Neural progenitor cell (in vitro differentiated cells): ENCODE data around the gene PRPF31. TPM values are rescaled to one million over a fixed set of nuclear protein-coding genes. Genes with fewer than 3 reads are reported as not detected.
A peak's percentile ranks its signal among the peaks of the same experiment; 100 is the strongest.
"Not testable (repeated sequence)": the region's sequence is repeated elsewhere in the genome, so short reads cannot be mapped to it uniquely, and the experiment has no call there.

Source experiments
- DNase-seq: peaks from one replicate; pipeline ENCODE4 v3.0.0-alpha.2; 2016; ENCODE audit warnings: low spot score
- H2AFZ ChIP-seq: fragments of 200-600 bp; sonication (generic); replicated peaks from 2 replicates; pipeline ENCODE4 v1.6.1; 2016; ENCODE audit warnings: antibody characterized with exemption
- H3F3A ChIP-seq: fragments of 200-600 bp; sonication (generic); 2 replicates; pipeline ENCODE4 v1.6.1; 2016; ENCODE audit warnings: antibody characterized with exemption, low read depth
- H3K27ac ChIP-seq: fragments of 200-600 bp; sonication (generic); 2 replicates; pipeline ENCODE4 v1.5.1; 2016; ENCODE audit warnings: mild to moderate bottlenecking
- H3K27me3 ChIP-seq: fragments of 200-600 bp; sonication (generic); 2 replicates; pipeline ENCODE4 v1.6.1; 2016; ENCODE audit warnings: mild to moderate bottlenecking, moderate library complexity
- H3K36me3 ChIP-seq: fragments of 200-600 bp; sonication (generic); 2 replicates; pipeline ENCODE4 v1.5.1; 2016
- H3K4me1 ChIP-seq: fragments of 200-600 bp; sonication (generic); 2 replicates; pipeline ENCODE4 v1.6.1; 2016; ENCODE audit warnings: mixed run types
- H3K4me2 ChIP-seq: fragments of 200-600 bp; sonication (generic); 2 replicates; pipeline ENCODE4 v1.6.1; 2016
- H3K4me3 ChIP-seq: fragments of 200-600 bp; sonication (generic); 2 replicates; pipeline ENCODE4 v1.5.1; 2016
- H3K79me2 ChIP-seq: fragments of 200-600 bp; sonication (generic); 2 replicates; pipeline ENCODE4 v1.6.1; 2016; ENCODE audit warnings: low read depth
- H3K9ac ChIP-seq: fragments of 200-600 bp; sonication (generic); 2 replicates; pipeline ENCODE4 v1.6.1; 2016
- H3K9me3 ChIP-seq: fragments of 200-600 bp; sonication (generic); 2 replicates; pipeline ENCODE4 v1.5.1; 2016; ENCODE audit warnings: low read depth
- H4K20me1 ChIP-seq: fragments of 200-600 bp; sonication (generic); 2 replicates; pipeline ENCODE4 v1.6.1; 2016; ENCODE audit warnings: low read depth
- H3K27ac Mint-ChIP-seq: 3 replicates; pipeline ENCODE4 v1.8.0; 2021; ENCODE audit warnings: mixed read lengths
- H3K27me3 Mint-ChIP-seq: 2 replicates; pipeline ENCODE4 v1.8.0; 2022; ENCODE audit warnings: low read depth, mild to moderate bottlenecking, inconsistent platforms, moderate library complexity, mixed read lengths; ENCODE audit not compliant: insufficient read depth
- H3K36me3 Mint-ChIP-seq: 3 replicates; pipeline ENCODE4 v1.8.0; 2021; ENCODE audit warnings: mixed read lengths
- H3K4me1 Mint-ChIP-seq: 3 replicates; pipeline ENCODE4 v1.8.0; 2021; ENCODE audit warnings: mixed read lengths
- H3K4me3 Mint-ChIP-seq: 3 replicates; pipeline ENCODE4 v1.8.0; 2021; ENCODE audit warnings: mild to moderate bottlenecking, moderate library complexity, mixed read lengths
- H3K9me3 Mint-ChIP-seq: 3 replicates; pipeline ENCODE4 v1.8.0; 2020; ENCODE audit warnings: mixed read lengths
- CTCF ChIP-seq: fragments of 200-600 bp; sonication (generic); IDR thresholded peaks from 2 replicates; pipeline ENCODE4 v1.5.1; 2017; ENCODE audit warnings: antibody characterized with exemption, mild to moderate bottlenecking
- EZH2 ChIP-seq: fragments of 200-600 bp; sonication (generic); IDR thresholded peaks from 2 replicates; pipeline ENCODE4 v1.6.1; 2017; ENCODE audit warnings: antibody characterized with exemption, mild to moderate bottlenecking, moderate library complexity
- EZH2phosphoT487 ChIP-seq: fragments of 200-600 bp; sonication (generic); IDR thresholded peaks from 2 replicates; pipeline ENCODE4 v1.6.1; 2017; ENCODE audit warnings: antibody characterized with exemption
- total RNA-seq: library from RNA; depleted of rRNA; stranded (reverse); fragments of >200 nt; gene quantifications from 2 replicates; pipeline ENCODE4 v1.2.3, GENCODE V29; 2015; ENCODE audit warnings: low replicate concordance

PRPF31 gene
- total RNA-seq, 1 donor from 2014 or later = 64.4 TPM

DNA sequence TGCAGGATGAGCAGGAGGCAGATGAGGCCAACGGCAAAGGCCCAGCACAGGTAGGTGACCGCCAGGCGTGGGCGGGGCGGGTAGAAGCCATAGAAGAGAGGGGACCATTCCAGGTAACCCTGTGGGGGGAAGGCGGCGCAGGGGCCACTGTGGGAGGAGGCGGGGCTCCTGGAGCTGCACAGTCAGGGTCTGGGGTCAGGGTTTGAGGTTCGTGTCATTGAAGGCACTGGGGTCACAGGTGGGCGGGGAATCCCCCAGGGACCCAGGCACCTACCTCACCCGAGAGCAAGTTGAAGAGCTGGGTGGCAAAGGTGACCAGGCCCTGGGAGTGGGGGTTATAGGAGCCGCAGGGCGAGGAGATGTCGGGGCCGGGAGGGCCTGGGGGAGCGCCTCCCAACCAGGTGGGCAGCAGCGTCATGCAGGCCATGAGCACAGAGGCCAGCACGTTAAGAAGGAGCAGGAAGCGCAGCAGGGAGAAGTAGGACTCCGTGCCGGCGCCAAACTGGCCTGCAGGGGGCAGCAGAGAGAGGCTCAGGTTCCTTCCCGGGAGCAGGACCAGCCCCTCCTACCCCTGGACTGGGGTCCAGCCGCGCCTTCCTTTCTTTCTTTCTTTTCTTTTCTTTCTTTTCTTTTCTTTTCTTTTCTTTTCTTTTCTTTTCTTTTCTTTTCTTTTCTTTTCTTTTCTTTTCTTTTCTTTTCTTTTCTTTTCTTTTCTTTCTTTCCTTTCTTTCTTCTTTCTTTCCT is 52.8 kb downstream of the PRPF31 start:
- no peak overlapping the region for H3K4me3 Mint-ChIP-seq
- H3K4me1 Mint-ChIP-seq = no peaks in the 10 kb centered on the region
- no peak overlapping the region for H3K4me3 ChIP-seq
- H3K27me3 Mint-ChIP-seq = peaks cover 11% of the 10 kb centered on the region
- H3K9me3 Mint-ChIP-seq = peaks cover 20% of the 10 kb centered on the region
- no peak overlapping the region for H3K27ac Mint-ChIP-seq
- peaks cover 13% of the 10 kb centered on the region for H3F3A ChIP-seq
- TF ChIP-seq EZH2phosphoT487 (no peak), EZH2 (no peak), CTCF (peak; percentile 73)
- no peaks in the 10 kb centered on the region for H3K9me3 ChIP-seq
- H3K27me3 ChIP-seq = peaks cover 25% of the 10 kb centered on the region
- H3K4me1 ChIP-seq = peaks cover 3% of the 10 kb centered on the region
- H4K20me1 ChIP-seq = no peaks in the 10 kb centered on the region
- DNase-seq = peak; percentile 91
- H3K4me2 ChIP-seq = no peak overlapping the region
- H3K36me3 Mint-ChIP-seq = peaks cover 6% of the 10 kb centered on the region
- no peaks in the 10 kb centered on the region for H3K36me3 ChIP-seq
- H3K79me2 ChIP-seq = no peaks in the 10 kb centered on the region
- H3K27ac ChIP-seq = no peak overlapping the region
- H2AFZ ChIP-seq = no peak overlapping the region
- H3K9ac ChIP-seq = no peak overlapping the region

GRCh38 chr19:54169149-54169740 is 53.7 kb downstream of the PRPF31 start:
- Histone ChIP-seq H3K9ac (no peak overlapping the region), H4K20me1 (peaks cover 3% of the 10 kb centered on the region), H3F3A (peaks cover 17% of the 10 kb centered on the region), H3K4me1 (peaks cover 3% of the 10 kb centered on the region), H3K27me3 (peaks cover 16% of the 10 kb centered on the region), H3K4me2 (no peak overlapping the region), H3K27ac (no peak overlapping the region), H2AFZ (no peak overlapping the region), H3K79me2 (no peaks in the 10 kb centered on the region), H3K36me3 (no peaks in the 10 kb centered on the region), H3K9me3 (no peaks in the 10 kb centered on the region), H3K4me3 (no peak overlapping the region)
- Mint-ChIP-seq H3K4me1 (no peaks in the 10 kb centered on the region), H3K4me3 (no peak overlapping the region), H3K27ac (no peak overlapping the region), H3K36me3 (peaks cover under 1% of the 10 kb centered on the region), H3K9me3 (peaks cover 14% of the 10 kb centered on the region), H3K27me3 (peaks cover 8% of the 10 kb centered on the region)
- no peak for DNase-seq
- TF ChIP-seq CTCF = no peak
- TF ChIP-seq EZH2 = no peak
- TF ChIP-seq EZH2phosphoT487 = no peak

- H4K20me1 ChIP-seq, H3K9ac ChIP-seq, H2AFZ ChIP-seq, H3K4me3 ChIP-seq, H3K9me3 ChIP-seq, H3K79me2 ChIP-seq, H3K27me3 ChIP-seq, H3K36me3 ChIP-seq, H3K4me1 Mint-ChIP-seq, H3K27ac ChIP-seq, H3K4me1 ChIP-seq, DNase-seq, H3K27me3 Mint-ChIP-seq, H3K9me3 Mint-ChIP-seq, H3K27ac Mint-ChIP-seq, H3K4me2 ChIP-seq, H3K36me3 Mint-ChIP-seq: not testable (repeated sequence)
- H3F3A ChIP-seq = peaks cover 16% of the 10 kb centered on the region
- peak overlapping the region; percentile 7 for H3K4me3 Mint-ChIP-seq
Observed at GRCh38 chr19:54171736-54172431, 56.3 kb downstream of the PRPF31 start.
